HEK293T (cell line): ENCODE measurements around the gene GABRP.

Experiments used
- ARNT ChIP-seq: fragments of 450-650 bp; IDR thresholded peaks from 2 replicates; pipeline ENCODE4 v1.6.1; 2017; ENCODE audit warnings: mild to moderate bottlenecking
- FOXA1 ChIP-seq: fragments of 450-650 bp; IDR thresholded peaks from 2 replicates; pipeline ENCODE4 v1.6.1; 2016; ENCODE audit warnings: mild to moderate bottlenecking
- FOXK2 ChIP-seq: fragments of 450-650 bp; IDR thresholded peaks from 2 replicates; pipeline ENCODE4 v1.6.1; 2016; ENCODE audit warnings: mild to moderate bottlenecking
- FOXM1 ChIP-seq: fragments of 450-650 bp; IDR thresholded peaks from 2 replicates; pipeline ENCODE4 v1.6.1; 2017; ENCODE audit warnings: mild to moderate bottlenecking, borderline replicate concordance
- LEF1 ChIP-seq: fragments of 450-650 bp; IDR thresholded peaks from 2 replicates; pipeline ENCODE4 v1.6.1; 2017; ENCODE audit warnings: mild to moderate bottlenecking, borderline replicate concordance
- NFRKB ChIP-seq: fragments of 450-650 bp; IDR thresholded peaks from 2 replicates; pipeline ENCODE4 v1.6.1; 2016; ENCODE audit warnings: mild to moderate bottlenecking, moderate library complexity
- PKNOX1 ChIP-seq: fragments of 450-650 bp; IDR thresholded peaks from 2 replicates; pipeline ENCODE4 v1.6.1; 2016
- SP1 ChIP-seq: fragments of 450-650 bp; IDR thresholded peaks from 2 replicates; pipeline ENCODE4 v1.6.1; 2017
- SUZ12 ChIP-seq: fragments of 450-650 bp; IDR thresholded peaks from 2 replicates; pipeline ENCODE4 v1.6.1; 2016; ENCODE audit warnings: mild to moderate bottlenecking
- TARDBP ChIP-seq: fragments of 450-650 bp; IDR thresholded peaks from 2 replicates; pipeline ENCODE4 v1.6.1; 2016

- no peak for TF ChIP-seq TARDBP
- TF ChIP-seq PKNOX1 = no peak
- TF ChIP-seq SP1 = no peak
- no peak for TF ChIP-seq FOXA1
- no peak for TF ChIP-seq SUZ12
- no peak for TF ChIP-seq LEF1
- TF ChIP-seq ARNT = no peak
- TF ChIP-seq NFRKB = no peak
- TF ChIP-seq FOXK2 = no peak
- no peak for TF ChIP-seq FOXM1
These were observed 46.6 kb upstream of the GABRP start for GRCh38 chr5:170736966-170737365.
